K562 (cell line): ENCODE data around the gene NT5C. TPM values are rescaled to one million over a fixed set of nuclear protein-coding genes. Genes with fewer than 3 reads are reported as not detected.

Experiments
- CHD4 ChIP-seq: fragments of 200-600 bp; sonication (generic); IDR thresholded peaks from 3 replicates; pipeline ENCODE4 v1.6.1; 2012; ENCODE audit warnings: low read depth, mild to moderate bottlenecking, mixed read lengths, low read length, inconsistent platforms; ENCODE audit not compliant: insufficient read depth, insufficient replicate concordance, poor library complexity, severe bottlenecking
- COPS2 ChIP-seq: fragments of 450-650 bp; conservative IDR thresholded peaks from 2 replicates; pipeline ENCODE4 v1.6.1; 2016; ENCODE audit warnings: mild to moderate bottlenecking, moderate library complexity
- EP400 ChIP-seq: fragments of 450-650 bp; IDR thresholded peaks from 2 replicates; pipeline ENCODE4 v1.6.1; 2017; ENCODE audit warnings: antibody characterized with exemption, mild to moderate bottlenecking, moderate library complexity
- HNRNPL ChIP-seq: fragments of 200-400 bp; formaldehyde crosslinking; IDR thresholded peaks from 2 replicates; pipeline ENCODE4 v1.6.1; 2017; ENCODE audit warnings: low read depth, mild to moderate bottlenecking, low read length
- NONO ChIP-seq, 2 experiments: fragments of 200-400 bp in 1 of 2; fragments of 450-650 bp in 1 of 2; formaldehyde crosslinking in 1 of 2; IDR thresholded peaks; 2 replicates each; pipeline ENCODE4 v1.6.1; 2017; ENCODE audit warnings: low read depth in 2 of 2, mild to moderate bottlenecking in 2 of 2, moderate library complexity in 2 of 2, low read length in 1 of 2
- NR1H2 ChIP-seq: sonication (generic); formaldehyde crosslinking; IDR thresholded peaks from 2 replicates; pipeline ENCODE4 v1.4.0; 2020; ENCODE audit warnings: mild to moderate bottlenecking, missing genetic modification reagents
- NR3C1 ChIP-seq: sonication (generic); formaldehyde crosslinking; IDR thresholded peaks from 2 replicates; pipeline ENCODE4 v1.8.1; 2022; ENCODE audit warnings: missing genetic modification reagents
- PHF20 ChIP-seq: fragments of 450-650 bp; IDR thresholded peaks from 2 replicates; pipeline ENCODE4 v1.6.1; 2018; ENCODE audit not compliant: partially characterized antibody
- TAF1 ChIP-seq: IDR thresholded peaks from 2 replicates; pipeline ENCODE4 v1.6.1; 2011; ENCODE audit warnings: mild to moderate bottlenecking, low read length, moderate library complexity; ENCODE audit not compliant: insufficient read depth, control insufficient read depth, severe bottlenecking; ENCODE audit errors: extremely low read depth
- ZBTB2 ChIP-seq: fragments of 450-650 bp; IDR thresholded peaks from 2 replicates; pipeline ENCODE4 v1.6.1; 2016; ENCODE audit warnings: antibody characterized with exemption
- ZFP91 ChIP-seq: sonication (generic); formaldehyde crosslinking; IDR thresholded peaks from 2 replicates; pipeline ENCODE4 v1.8.0; 2022; ENCODE audit warnings: mild to moderate bottlenecking, missing genetic modification reagents
- ZNF197 ChIP-seq: fragments of 200-800 bp; sonication (Bioruptor generic); IDR thresholded peaks from 2 replicates; pipeline ENCODE4 v1.6.1; 2016; ENCODE audit warnings: low read depth, missing genetic modification characterization, missing compliant biosample characterization
- ZNF282 ChIP-seq: sonication (generic); formaldehyde crosslinking; IDR thresholded peaks from 2 replicates; pipeline ENCODE4 v1.8.1; 2023; ENCODE audit warnings: missing genetic modification reagents
- ZNF398 ChIP-seq: fragments of 250-450 bp; sonication (Bioruptor Pico); IDR thresholded peaks from 2 replicates; pipeline ENCODE4 v1.8.0; 2021; ENCODE audit warnings: moderate library complexity, mild to moderate bottlenecking, inconsistent platforms
- ZNF431 ChIP-seq: sonication (generic); formaldehyde crosslinking; IDR thresholded peaks from 2 replicates; pipeline ENCODE4 v1.8.0; 2022; ENCODE audit warnings: mild to moderate bottlenecking, missing genetic modification reagents
- polyA plus RNA-seq, 8 experiments: library from polyadenylated mRNA; depleted of rRNA in 4 of 8; stranded (reverse) in 5 of 8; unstranded in 3 of 8; fragments of >200 nt; fragmentation: Nextera tagmentation in 2 of 8; fragmentation: Illumina TruSeq in 1 of 8; extraction: Ambion mirVana in 2 of 8; extraction: Trizol in 1 of 8; gene quantifications; 2 replicates each; pipeline versions ENCODE4 v1.2.1 to v1.2.3, GENCODE V29; 2011 to 2014; ENCODE audit warnings: inconsistent platforms in 1 of 8, missing spikeins in 1 of 8
- total RNA-seq, 7 experiments: library from RNA; depleted of rRNA in 6 of 7; stranded (reverse); fragments of >200 nt in 6 of 7; fragmentation: Illumina TruSeq in 2 of 7; extraction: Trizol in 2 of 7; gene quantifications; 2 replicates each; pipeline versions ENCODE4 v1.2.1 to v1.2.3, GENCODE V29; 2011 to 2021; ENCODE audit warnings: low replicate concordance in 1 of 7
- TF ChIP-seq, protein P1 (sequence below), 3 experiments: IDR thresholded peaks in 2 of 3; conservative IDR thresholded peaks in 1 of 3; 2 replicates each; pipeline ENCODE4 v1.5.1; 2011 to 2012; ENCODE audit warnings: low read length in 3 of 3, mild to moderate bottlenecking in 3 of 3, control low read depth in 2 of 3, improper control_type of control experiment in 1 of 3, inconsistent platforms in 1 of 3, low read depth in 1 of 3, mixed read lengths in 1 of 3, moderate library complexity in 1 of 3; ENCODE audit not compliant: insufficient read depth in 2 of 3
- TF ChIP-seq, protein P2 (sequence below): fragments of 450-650 bp; IDR thresholded peaks from 2 replicates; pipeline ENCODE4 v1.6.1; 2014; ENCODE audit warnings: low read depth, mild to moderate bottlenecking, moderate library complexity, borderline replicate concordance

NT5C gene
- total and polyA plus RNA-seq, 9 of the 15 experiments (the other 6 are each of a cell fraction or from before 2014, with no cell fraction given) = 2.9 to 205 (median 45.0) TPM

DNA sequence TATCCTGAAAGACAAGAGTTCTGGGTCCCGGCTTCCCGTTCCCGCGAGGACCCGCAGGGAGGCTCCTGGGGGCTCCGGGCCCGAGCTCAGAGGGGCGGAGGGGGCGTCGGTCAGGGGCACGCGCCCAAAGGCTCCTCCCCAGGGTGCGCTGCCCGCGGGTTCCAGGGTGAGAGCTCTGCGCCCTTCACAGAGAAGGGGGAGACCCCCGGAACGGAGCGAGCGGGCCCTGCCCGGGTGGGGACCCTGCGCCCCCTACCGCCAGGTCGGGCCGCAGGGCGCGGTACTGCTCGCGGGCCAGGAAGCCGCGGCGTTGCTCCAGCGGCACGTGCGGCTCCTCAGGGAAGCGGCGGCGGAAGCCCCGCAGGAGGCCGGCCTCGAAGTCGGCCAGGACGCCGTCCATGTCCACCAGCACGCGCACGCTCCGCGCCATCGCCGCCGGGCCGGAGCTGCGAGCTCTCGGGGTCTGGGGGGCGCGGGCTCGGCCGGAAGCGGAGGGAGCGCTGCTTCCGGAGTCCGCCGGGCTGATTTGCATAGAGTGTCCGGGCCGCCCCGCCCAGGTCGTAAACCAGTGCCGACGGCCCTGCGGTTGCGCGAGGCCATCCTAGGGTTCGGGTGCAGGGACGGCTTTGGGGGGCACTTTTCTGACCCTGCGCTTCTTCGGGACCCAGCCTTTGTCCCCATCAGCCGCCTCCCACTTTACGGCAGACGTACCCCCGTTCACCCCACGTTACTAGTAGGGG lies at the start of gene NT5C (continued):
- TF ChIP-seq PHF20 = peak; percentile 44
- TF ChIP-seq ZNF398 (CRISPR knock-in tag) = no peak
- TF ChIP-seq NONO (IDR thresholded peaks at IDR 0.05; ENCODE audit: low read depth in 2 of 2, low read length in 1 of 2) = peak; percentile 69 to 84
- TF ChIP-seq TAF1 = peak; percentile 82
- TF ChIP-seq COPS2 = no peak
- 0 out of 2 replicates have a peak, but pooled peaks have one; percentile 71 for TF ChIP-seq ZNF282 (CRISPR knock-in tag)
- peak; percentile 77 for TF ChIP-seq EP400
- TF ChIP-seq, protein P1, sequence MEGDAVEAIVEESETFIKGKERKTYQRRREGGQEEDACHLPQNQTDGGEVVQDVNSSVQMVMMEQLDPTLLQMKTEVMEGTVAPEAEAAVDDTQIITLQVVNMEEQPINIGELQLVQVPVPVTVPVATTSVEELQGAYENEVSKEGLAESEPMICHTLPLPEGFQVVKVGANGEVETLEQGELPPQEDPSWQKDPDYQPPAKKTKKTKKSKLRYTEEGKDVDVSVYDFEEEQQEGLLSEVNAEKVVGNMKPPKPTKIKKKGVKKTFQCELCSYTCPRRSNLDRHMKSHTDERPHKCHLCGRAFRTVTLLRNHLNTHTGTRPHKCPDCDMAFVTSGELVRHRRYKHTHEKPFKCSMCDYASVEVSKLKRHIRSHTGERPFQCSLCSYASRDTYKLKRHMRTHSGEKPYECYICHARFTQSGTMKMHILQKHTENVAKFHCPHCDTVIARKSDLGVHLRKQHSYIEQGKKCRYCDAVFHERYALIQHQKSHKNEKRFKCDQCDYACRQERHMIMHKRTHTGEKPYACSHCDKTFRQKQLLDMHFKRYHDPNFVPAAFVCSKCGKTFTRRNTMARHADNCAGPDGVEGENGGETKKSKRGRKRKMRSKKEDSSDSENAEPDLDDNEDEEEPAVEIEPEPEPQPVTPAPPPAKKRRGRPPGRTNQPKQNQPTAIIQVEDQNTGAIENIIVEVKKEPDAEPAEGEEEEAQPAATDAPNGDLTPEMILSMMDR (IDR thresholded peaks at IDR 0.05 in 2 of 3, conservative IDR thresholded peaks at IDR 0.05 in 1 of 3; ENCODE audit: insufficient read depth in 2 of 3, low read depth in 1 of 3, low read length in 3 of 3) = peak; percentile 75 to 86 (median 77)
- TF ChIP-seq, protein P2, sequence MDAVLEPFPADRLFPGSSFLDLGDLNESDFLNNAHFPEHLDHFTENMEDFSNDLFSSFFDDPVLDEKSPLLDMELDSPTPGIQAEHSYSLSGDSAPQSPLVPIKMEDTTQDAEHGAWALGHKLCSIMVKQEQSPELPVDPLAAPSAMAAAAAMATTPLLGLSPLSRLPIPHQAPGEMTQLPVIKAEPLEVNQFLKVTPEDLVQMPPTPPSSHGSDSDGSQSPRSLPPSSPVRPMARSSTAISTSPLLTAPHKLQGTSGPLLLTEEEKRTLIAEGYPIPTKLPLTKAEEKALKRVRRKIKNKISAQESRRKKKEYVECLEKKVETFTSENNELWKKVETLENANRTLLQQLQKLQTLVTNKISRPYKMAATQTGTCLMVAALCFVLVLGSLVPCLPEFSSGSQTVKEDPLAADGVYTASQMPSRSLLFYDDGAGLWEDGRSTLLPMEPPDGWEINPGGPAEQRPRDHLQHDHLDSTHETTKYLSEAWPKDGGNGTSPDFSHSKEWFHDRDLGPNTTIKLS = 0 out of 2 replicates have a peak, but pooled peaks have one; percentile 45
- peak; percentile 78; the same call in 1 of the 2 replicates for TF ChIP-seq HNRNPL
- no peak for TF ChIP-seq CHD4
- 0 out of 2 replicates have a peak, but pooled peaks have one; percentile 45 for TF ChIP-seq NR1H2 (CRISPR knock-in tag)
- 0 out of 2 replicates have a peak, but pooled peaks have one; percentile 61 for TF ChIP-seq ZBTB2
- TF ChIP-seq ZNF431 = 0 out of 2 replicates have a peak, but pooled peaks have one; percentile 47
- TF ChIP-seq NR3C1 (CRISPR knock-in tag) = peak; percentile 79; the same call in 1 of the 2 replicates
- TF ChIP-seq ZNF197 = peak; percentile 50; the same call in 1 of the 2 replicates
- TF ChIP-seq ZFP91 (CRISPR knock-in tag) = no peak
